Stimulated activated CD4-positive, alpha-beta T cell treated with anti-CD3 and anti-CD28 coated beads, Interleukin-15, amount 100 ng/mL, for 48 hours (primary cell): ENCODE measurements around the gene GPC6.

Experiments
- DNase-seq, 2 donors: peaks; one replicate each; pipeline ENCODE4 v3.0.0-alpha.2; 2020; ENCODE audit warnings: low read depth in 2 of 2

Gene GPC6

GRCh38 chr13:94408314-94409036 is 1181.9 kb downstream of the GPC6 start:
- DNase-seq = no peak

DNA sequence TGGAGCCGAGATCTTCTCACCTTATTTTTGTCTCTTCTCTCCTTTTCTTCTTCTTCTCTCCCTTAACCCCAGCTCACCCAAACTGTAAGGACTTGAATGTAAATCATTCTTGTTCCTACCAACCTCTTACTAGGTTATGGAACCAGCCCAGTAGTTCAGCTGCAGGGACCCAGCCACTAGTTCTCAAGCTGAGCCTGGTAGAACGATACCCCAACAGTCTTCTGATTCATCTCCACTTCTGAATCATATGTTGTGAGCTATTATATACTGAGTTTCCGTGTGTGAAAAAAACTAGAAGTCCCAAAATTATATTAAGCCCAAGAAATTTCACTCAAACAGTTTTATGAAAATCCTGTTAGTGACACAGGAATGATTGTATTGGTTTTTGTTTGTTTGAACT is 1185.1 kb downstream of the GPC6 start:
- DNase-seq = no peak

GRCh38 chr13:94412870-94413597 is 1186.4 kb downstream of the GPC6 start:
- no peak for DNase-seq

- no peak for DNase-seq
These were observed 1187.0 kb downstream of the GPC6 start for GRCh38 chr13:94413598-94413944.

- no peak for DNase-seq
These were observed 1187.5 kb downstream of the GPC6 start for GRCh38 chr13:94414141-94414540.

DNA sequence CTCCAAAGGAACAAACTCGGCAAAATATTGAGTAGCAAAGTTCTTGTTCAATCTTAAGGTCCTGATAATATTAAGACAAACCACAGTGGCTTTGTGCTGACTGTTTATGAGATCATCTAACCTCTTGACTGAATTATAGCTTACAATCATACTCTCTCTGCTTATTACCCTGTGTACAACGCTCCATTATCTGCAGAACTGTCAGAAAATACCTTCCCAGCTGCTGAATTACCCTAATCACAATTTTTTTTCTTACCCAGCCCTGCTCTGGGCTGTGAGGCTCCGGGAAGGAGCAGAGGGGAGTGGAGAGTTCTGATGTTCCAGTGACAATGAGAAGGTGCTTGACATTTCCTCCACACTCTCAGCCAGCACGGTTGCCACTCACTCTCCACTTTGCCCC is 1188.1 kb downstream of the GPC6 start:
- DNase-seq = no peak

GRCh38 chr13:94415500-94416237 is 1189.1 kb downstream of the GPC6 start:
- no peak for DNase-seq

DNA sequence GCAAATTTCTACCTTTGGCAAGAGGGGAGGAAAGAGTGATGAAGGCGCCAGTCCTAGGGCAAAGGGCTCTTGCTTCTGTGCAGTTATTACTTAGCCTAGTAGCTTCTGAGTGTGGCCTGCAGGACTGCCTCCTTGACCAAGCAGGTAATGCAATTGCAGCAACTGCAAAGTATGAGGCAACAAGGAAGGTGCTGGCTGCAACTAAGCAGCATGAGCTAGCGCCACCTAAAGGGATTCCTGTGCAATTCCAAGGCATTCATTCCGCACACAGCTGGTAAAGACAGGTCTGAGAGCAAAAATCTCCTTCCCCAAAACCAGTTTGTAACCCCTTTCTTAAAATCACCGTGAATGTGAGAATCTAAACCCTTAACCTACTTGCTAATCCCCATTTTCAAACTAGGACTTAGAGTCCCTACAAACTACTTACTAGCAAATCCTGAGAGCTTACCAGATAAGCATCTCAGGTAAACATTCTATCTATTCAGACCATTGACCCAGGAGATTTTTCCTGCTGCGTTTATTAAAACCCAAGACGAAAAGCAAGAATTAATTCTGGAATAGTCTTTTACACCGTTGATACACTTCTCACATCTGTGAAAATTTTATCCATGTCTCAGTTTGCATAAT is 1190.0 kb downstream of the GPC6 start:
- no peak for DNase-seq

DNA sequence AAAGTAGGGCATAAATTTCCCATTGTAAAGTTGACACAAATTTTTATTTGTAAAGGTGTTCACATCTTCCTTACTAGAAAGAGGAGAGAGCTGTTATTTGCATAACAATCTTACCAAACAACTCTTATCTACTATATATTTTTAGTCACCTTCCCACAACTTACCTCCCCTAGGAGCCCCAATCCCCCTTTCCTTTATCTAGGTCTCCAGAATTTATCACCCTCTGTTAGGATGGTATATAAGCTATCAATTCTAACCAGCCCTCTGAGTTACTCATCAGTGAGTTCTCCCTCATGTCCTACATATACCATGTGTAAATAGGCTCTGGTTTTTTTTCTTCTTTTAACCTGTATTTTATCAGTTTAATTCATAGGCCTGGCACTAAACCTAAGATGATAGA is 1190.7 kb downstream of the GPC6 start:
- DNase-seq = no peak

DNA sequence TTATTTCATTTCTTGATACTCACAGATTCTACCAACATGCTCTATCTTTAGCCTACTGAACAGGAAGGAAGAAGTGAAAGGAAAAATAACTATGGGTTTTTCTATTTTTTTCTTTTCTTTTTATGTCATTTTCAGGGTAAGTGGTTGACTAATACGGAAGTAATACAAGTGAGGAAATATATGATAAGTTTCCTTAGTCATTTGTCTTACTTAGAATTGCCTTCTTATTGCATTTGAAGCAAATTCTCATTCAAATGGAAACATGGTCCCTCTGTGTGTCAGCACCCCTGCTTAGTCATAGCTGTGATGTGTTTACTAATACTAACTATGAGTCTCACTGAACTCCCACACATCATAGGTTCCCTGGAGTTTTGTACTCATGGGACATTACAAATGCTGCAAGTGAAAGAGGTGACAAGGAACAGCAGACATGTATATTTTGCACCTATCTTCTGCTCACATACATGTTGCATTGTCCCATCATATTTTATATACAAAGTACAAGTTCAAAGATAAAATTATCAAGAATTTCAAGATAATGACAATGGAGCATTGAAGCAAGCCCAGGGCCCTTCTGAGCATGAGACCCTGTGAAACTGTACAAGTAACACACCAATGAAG is 1192.8 kb downstream of the GPC6 start:
- peak; percentile 26 to 41 for DNase-seq

DNA sequence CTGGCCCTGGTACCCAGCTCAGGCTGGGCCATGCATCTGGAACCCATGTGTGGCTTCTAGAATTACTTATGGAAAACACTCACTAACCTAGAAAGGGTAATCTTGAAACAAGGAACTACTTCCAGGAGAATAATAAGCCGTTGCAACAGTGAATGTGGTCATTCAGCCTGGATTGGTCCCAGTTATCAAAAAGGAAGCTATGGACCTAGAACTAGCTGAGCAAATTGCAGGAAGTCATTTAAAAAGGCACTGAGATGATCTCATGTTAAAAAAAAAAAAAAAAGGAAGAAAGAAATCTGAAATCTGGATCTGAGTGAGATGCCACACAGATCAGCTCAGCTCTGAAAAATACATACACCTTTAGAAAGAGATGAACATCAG is 1193.3 kb downstream of the GPC6 start:
- DNase-seq = no peak

DNA sequence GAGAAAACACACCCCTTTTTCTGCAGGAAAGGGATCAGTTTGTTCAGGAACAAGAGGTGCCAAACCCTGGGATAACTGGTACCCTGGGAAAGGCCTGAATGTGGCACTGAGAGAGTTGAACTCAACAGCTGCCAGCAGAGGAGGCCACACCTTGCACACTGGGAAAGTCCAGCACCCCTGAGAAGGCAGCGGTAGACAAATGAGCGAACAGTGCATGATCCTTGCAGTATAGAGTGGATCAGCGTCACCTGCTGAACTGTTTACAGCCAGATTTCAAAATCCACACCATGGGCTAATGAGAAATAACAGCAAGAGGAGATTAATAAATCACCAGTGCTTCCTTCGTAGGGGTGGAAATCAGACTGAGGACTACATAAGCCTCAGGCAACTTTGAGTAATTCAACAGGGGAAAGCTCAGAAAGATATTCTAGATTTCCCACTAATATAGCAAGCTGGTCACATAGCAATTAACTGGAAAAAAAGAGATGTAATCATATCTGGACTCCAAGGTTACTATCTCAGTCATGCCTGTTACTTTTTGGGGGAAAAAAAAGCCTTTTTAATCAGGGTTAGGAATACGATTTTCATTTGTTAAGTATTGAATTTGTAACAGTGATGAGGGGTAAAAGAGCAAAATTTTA is 1200.8 kb downstream of the GPC6 start:
- no peak for DNase-seq

DNA sequence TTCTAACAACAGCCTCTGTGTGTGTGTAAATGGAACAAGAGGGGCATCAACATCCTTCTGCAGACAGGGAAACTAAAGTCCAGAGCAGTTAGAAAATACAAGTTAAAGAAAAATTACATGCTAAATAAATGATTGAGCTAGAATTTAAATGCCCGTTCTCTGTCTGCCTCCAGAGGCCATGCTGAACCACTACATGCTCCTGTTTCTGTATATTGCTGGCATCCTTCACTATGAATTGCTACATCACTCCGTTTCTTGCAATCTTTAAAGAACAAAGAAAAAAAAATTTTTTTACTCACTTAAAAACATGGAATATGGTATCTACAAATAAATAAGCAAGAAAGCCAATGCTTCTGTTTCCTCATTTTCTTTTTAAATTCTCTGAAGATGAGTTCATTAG is 1205.0 kb downstream of the GPC6 start:
- DNase-seq = no peak

DNA sequence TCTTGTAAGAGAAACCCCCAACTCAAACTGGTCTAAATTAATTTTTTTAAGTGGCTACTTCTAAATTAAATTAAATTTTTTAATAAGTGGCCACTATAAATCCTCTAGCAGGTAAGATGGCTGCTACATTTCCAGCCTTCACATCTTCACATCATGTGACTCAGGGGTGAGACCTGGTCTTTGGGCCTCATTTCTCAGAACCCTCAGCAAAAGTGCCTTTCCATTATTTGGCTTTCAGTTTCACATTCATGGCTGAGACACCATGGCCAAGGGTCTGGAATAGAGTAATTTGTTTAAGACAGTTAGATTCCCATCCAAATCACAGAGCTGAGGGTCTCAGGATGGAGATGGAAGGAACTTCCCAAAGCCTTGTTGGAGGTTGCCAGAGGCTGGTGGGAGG is 1205.4 kb downstream of the GPC6 start:
- DNase-seq = no peak

DNA sequence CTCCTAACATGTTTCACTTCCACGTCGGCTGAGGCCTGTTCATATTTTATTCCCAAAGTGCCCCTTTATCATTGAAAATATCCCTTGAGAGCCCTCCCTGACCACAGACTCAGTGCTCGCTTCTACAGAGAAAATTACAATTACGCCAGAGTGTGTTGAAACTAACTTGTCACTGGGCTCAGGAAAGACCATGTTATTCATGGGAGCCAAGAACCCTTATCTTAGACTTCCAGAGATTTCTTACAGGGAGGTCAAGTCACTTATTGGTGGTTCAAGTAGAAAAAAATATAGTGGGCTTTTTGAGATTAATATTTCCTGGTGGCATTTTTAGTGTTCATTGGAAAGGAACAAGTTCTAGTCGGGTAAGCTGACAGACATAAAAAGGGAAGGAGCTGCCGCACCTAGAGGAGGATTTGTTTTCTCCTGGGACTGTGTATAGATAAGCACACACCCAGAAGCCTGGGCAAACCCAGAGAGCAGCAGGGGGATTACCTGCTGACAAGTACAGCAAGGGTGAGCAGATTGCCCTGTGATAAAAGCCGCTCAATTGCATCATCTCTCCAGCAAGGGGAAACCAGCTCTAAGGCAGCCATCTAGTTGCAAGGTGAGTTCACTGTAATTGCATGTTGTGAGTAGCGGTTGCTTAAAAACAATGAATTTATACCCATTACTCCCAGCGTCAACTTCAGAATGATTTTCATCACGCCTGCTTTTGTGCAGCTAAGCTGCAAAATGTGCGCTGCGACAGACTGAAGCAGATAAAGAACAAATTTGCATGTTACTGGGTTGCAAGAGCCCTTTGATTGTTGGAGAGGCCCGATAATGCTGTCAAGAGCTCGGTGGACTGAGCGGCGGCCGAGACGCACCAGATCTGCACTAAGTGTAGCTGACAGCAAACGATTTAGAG is 1206.7 kb downstream of the GPC6 start:
- peak in 1 of 2 donors; percentile 19 for DNase-seq

GRCh38 chr13:94435604-94436226 is 1209.1 kb downstream of the GPC6 start:
- DNase-seq = no peak

GRCh38 chr13:94444826-94445225 is 1218.2 kb downstream of the GPC6 start:
- DNase-seq = no peak

GRCh38 chr13:94454334-94454733 is 1227.7 kb downstream of the GPC6 start:
- no peak for DNase-seq

DNA sequence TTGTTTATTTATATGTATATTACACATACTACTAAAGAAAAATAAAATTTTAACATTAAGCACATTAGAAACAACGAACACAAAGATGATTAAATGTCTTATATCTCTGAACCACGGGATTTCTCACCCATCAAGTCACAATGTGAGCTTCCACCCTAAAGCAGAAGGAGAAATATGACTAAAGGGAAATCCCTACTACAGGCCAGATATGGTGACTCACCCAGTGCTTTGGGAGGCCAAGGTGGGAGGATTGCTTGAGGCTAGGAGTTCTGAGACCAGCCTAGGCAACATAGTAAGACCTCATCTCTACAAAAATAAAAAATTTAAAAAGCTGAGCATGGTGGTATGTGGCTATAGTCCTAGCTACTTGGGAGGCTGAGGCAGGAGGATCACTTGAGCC is 1228.3 kb downstream of the GPC6 start:
- DNase-seq = no peak

DNA sequence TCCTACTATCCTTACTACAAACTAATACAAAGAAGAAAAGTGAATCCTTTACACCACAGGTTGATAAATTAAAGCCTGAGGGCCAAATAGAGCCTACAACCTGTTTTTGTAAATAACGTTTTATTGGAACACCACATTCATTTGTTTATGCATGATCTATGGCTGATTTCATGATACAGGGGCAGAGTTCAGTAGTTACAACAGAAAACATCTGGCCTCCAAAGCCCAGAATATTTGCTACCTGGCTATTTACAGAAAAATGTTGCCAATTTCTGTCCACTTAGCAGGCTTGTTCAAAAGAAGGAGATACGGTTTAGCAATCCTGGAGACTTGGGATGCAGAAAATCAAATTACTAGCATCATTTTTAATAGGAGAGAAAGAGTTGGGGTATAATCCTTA is 1228.8 kb downstream of the GPC6 start:
- no peak for DNase-seq
